Coronary artery (tissue), 2 donors: ENCODE results near the gene TTYH2.
"Not testable (repeated sequence)": the region's sequence is repeated elsewhere in the genome, so short reads cannot be mapped to it uniquely, and the experiment has no call there.

Source experiments
- DNase-seq: peaks from one replicate; pipeline ENCODE4 v3.0.0-alpha.2; 2017; ENCODE audit warnings: low spot score
- H3K27ac ChIP-seq, 2 donors: fragments of 200-600 bp; sonication (generic); one replicate each; pipeline ENCODE4 v1.5.1; 2016 to 2019
- H3K4me3 ChIP-seq: fragments of 200-600 bp; sonication (generic); 2 replicates; pipeline ENCODE4 v1.5.1; 2016; ENCODE audit warnings: mild to moderate bottlenecking, moderate library complexity
- CTCF ChIP-seq: fragments of 200-600 bp; sonication (generic); IDR thresholded peaks from one replicate; pipeline ENCODE4 v1.5.1; 2019; ENCODE audit warnings: antibody characterized with exemption

Gene TTYH2

GRCh38 chr17:74262601-74263000 is 49.2 kb downstream of the TTYH2 start:
- H3K27ac ChIP-seq: no peak overlapping the region
- DNase-seq: no peak
- no peak overlapping the region for H3K4me3 ChIP-seq
- TF ChIP-seq CTCF: no peak

GRCh38 chr17:74267054-74267453 is 53.7 kb downstream of the TTYH2 start:
- H3K4me3 ChIP-seq, H3K27ac ChIP-seq, DNase-seq: not testable (repeated sequence)

GRCh38 chr17:74267579-74267978 is 54.2 kb downstream of the TTYH2 start:
- no peak overlapping the region for H3K27ac ChIP-seq
- no peak for TF ChIP-seq CTCF
- no peak for DNase-seq
- H3K4me3 ChIP-seq: no peak overlapping the region

- no peak overlapping the region for H3K4me3 ChIP-seq
These were observed 54.7 kb downstream of the TTYH2 start for GRCh38 chr17:74267987-74268499.

GRCh38 chr17:74268558-74268957 is 55.2 kb downstream of the TTYH2 start:
- no peak for TF ChIP-seq CTCF
- Histone ChIP-seq H3K27ac (no peak overlapping the region), H3K4me3 (no peak overlapping the region)
- DNase-seq: no peak

More at GRCh38 chr17:74267987-74268499, 54.7 kb downstream of the TTYH2 start:
- H3K27ac ChIP-seq: no peak overlapping the region
- no peak for DNase-seq
- no peak for TF ChIP-seq CTCF

- Histone ChIP-seq H3K4me3 (no peak overlapping the region), H3K27ac (no peak overlapping the region)
- no peak for TF ChIP-seq CTCF
- no peak for DNase-seq
These were observed 57.0 kb downstream of the TTYH2 start for GRCh38 chr17:74270333-74270732.

- no peak for DNase-seq
- Histone ChIP-seq H3K27ac (no peak overlapping the region), H3K4me3 (no peak overlapping the region)
- no peak for TF ChIP-seq CTCF
These were observed 57.9 kb downstream of the TTYH2 start for GRCh38 chr17:74271281-74271680.
